ENCODE data around the gene TSPAN5. TPM values are rescaled to one million over a fixed set of nuclear protein-coding genes. Genes with fewer than 3 reads are reported as not detected.
A peak's percentile ranks its signal among the peaks of the same experiment; 100 is the strongest.

TSPAN5 gene
- total and polyA plus RNA-seq, 2 of the 4 experiments (the other 2 are of a cell fraction): 64.8 to 79.6 TPM

DNA sequence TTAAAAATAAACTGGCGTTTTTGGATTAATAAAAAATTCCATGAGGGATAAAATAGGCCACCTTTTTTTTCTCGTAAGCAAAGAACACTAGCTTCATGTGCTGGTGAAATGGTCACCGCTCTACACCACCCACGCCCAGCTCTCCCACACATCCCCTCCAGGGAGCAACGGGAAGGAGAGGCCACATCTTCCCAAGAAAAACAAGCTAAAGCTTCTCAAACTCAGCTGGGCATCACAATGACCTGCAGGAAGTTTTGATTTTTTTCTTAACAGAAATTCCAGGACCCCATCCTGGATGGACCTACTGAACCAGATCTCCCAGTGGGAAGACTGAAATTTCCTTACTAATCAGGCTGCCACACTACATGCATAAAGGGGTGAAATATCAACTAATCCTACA, 9.8 kb downstream of the TSPAN5 start:
- Histone ChIP-seq H2BK20ac (ENCODE audit: low read depth, low read length) (no peak overlapping the region), H2AK9ac (replicated peaks; ENCODE audit: low read depth, low read length, poor library complexity) (no peak overlapping the region), H4K91ac (ENCODE audit: insufficient read depth, low read depth, low read length) (no peak overlapping the region), H2BK15ac (ENCODE audit: low read depth, low read length) (0 out of 3 replicates have a peak overlapping the region, but pooled peaks have one; percentile 14), H3K18ac (ENCODE audit: low read depth, low read length) (no peak overlapping the region), H3K27me3 (ENCODE audit: control insufficient read depth, insufficient read depth, low read length) (no peaks in the 10 kb centered on the region), H3K4me3 (ENCODE audit: insufficient read depth, low read depth, low read length) (no peak overlapping the region), H4K5ac (ENCODE audit: low read depth, low read length) (peak overlapping the region; percentile 54; the same call in 1 of the 2 replicates), H3K14ac (replicated peaks; ENCODE audit: low read depth, low read length) (0 out of 2 replicates have a peak overlapping the region, but pooled peaks have one; percentile 25), H3K4me1 (ENCODE audit: control insufficient read depth, insufficient read depth, low read length) (peaks cover 19% of the 10 kb centered on the region), H3K4ac (ENCODE audit: low read depth, low read length) (no peak overlapping the region), H3K9me1 (ENCODE audit: insufficient read depth, low read length) (peaks cover 10% of the 10 kb centered on the region; the same call in 1 of the 2 replicates), H2BK120ac (ENCODE audit: low read depth, low read length) (no peak overlapping the region), H3K9ac (ENCODE audit: low read depth, low read length) (no peak overlapping the region), H3K27ac (ENCODE audit: insufficient read depth, low read length) (no peak overlapping the region), H3K23ac (ENCODE audit: low read depth, low read length) (no peak overlapping the region), H4K8ac (ENCODE audit: low read depth in 2 of 2, low read length in 2 of 2) (no peak overlapping the region), H4K20me1 (ENCODE audit: insufficient read depth, low read length) (peaks cover 14% of the 10 kb centered on the region; the same call in 1 of the 2 replicates), H2AK5ac (ENCODE audit: low read depth, low read length) (0 out of 2 replicates have a peak overlapping the region, but pooled peaks have one; percentile 17), H3K36me3 (ENCODE audit: control insufficient read depth, insufficient read depth, low read length) (peaks cover 4% of the 10 kb centered on the region; the same call in 1 of the 2 replicates), H3K4me2 (ENCODE audit: low read depth, low read length) (no peak overlapping the region), H3K9me3 (ENCODE audit: control insufficient read depth, insufficient read depth, low read length) (peaks cover 2% of the 10 kb centered on the region; the same call in 1 of the 2 replicates), H2BK5ac (ENCODE audit: low read depth, low read length, poor library complexity, severe bottlenecking) (no peak overlapping the region), H3K56ac (ENCODE audit: extremely low read depth, insufficient read depth, low read length) (no peak overlapping the region), H2AFZ (replicated peaks; ENCODE audit: low read length, poor library complexity) (no peak overlapping the region), H3K79me1 (ENCODE audit: low read depth in 1 of 2, low read length in 2 of 2) (peaks cover 32 to 83% of the 10 kb centered on the region in 2 experiments)
- DNase-seq: no peak
- intact Hi-C loops (cut with micrococcal nuclease): no loop called here
- dilution Hi-C loops (cut with HindIII; ENCODE audit: low sequenced_read_pairs, unreplicated experiment): no loop called here
- ATAC-seq (ENCODE audit: low read depth): no peak
- WGBS, 2 experiments (ENCODE audit: extremely low coverage in 2 of 2, insufficient read length in 1 of 2): 100% methylated on average over 1 of the region's 5 CpGs; no CpG with 5 or more reads in 1 of the 2 experiments
- BruUV-seq (replicated peaks): no TSS peak
- TF ChIP-seq MAZ (IDR thresholded peaks at IDR 0.05; ENCODE audit: borderline replicate concordance, low read depth, low read length) (no peak), BHLHE40 (IDR thresholded peaks at IDR 0.05; ENCODE audit: low read depth, low read length) (no peak), MAFK (IDR thresholded peaks at IDR 0.05; ENCODE audit: low read depth, low read length) (no peak), RFX5 (IDR thresholded peaks at IDR 0.05; ENCODE audit: low read depth, low read length) (no peak), SMC3 (IDR thresholded peaks at IDR 0.05; ENCODE audit: low read depth, low read length) (no peak), MXI1 (IDR thresholded peaks at IDR 0.05; ENCODE audit: borderline replicate concordance, low read depth, low read length) (no peak), RAD21 (IDR thresholded peaks at IDR 0.05; ENCODE audit: low read length) (no peak), CEBPB (IDR thresholded peaks at IDR 0.05; ENCODE audit: low read depth, low read length) (no peak), NFE2L2 (IDR thresholded peaks at IDR 0.05; ENCODE audit: low read depth, low read length) (no peak), POLR2A (IDR thresholded peaks at IDR 0.05; ENCODE audit: low read depth, low read length) (no peak), FOS (IDR thresholded peaks at IDR 0.05; ENCODE audit: low read depth, low read length) (no peak), CHD1 (IDR thresholded peaks at IDR 0.05; ENCODE audit: low read depth, low read length) (no peak), RCOR1 (IDR thresholded peaks at IDR 0.05; ENCODE audit: insufficient replicate concordance, low read length) (no peak)
- TF ChIP-seq, protein P1, sequence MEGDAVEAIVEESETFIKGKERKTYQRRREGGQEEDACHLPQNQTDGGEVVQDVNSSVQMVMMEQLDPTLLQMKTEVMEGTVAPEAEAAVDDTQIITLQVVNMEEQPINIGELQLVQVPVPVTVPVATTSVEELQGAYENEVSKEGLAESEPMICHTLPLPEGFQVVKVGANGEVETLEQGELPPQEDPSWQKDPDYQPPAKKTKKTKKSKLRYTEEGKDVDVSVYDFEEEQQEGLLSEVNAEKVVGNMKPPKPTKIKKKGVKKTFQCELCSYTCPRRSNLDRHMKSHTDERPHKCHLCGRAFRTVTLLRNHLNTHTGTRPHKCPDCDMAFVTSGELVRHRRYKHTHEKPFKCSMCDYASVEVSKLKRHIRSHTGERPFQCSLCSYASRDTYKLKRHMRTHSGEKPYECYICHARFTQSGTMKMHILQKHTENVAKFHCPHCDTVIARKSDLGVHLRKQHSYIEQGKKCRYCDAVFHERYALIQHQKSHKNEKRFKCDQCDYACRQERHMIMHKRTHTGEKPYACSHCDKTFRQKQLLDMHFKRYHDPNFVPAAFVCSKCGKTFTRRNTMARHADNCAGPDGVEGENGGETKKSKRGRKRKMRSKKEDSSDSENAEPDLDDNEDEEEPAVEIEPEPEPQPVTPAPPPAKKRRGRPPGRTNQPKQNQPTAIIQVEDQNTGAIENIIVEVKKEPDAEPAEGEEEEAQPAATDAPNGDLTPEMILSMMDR (conservative IDR thresholded peaks at IDR 0.05; ENCODE audit: low read depth, low read length): no peak
- ChIA-PET POLR2A (ENCODE audit: unreplicated experiment) (no interaction called here), CTCF (no interaction called here)
- in situ Hi-C loops (cut with MboI; ENCODE audit: low sequenced_read_pairs): no loop called here

All from IMR-90 (cell line).